ENCODE results near the gene SMCO4.

SMCO4 gene

GRCh38 chr11:93526641-93527583 is 16.3 kb downstream of the SMCO4 start:
- no peak for DNase-seq

GRCh38 chr11:93526346-93526633 is 16.9 kb downstream of the SMCO4 start:
- no peak for DNase-seq

GRCh38 chr11:93525601-93526345 is 17.4 kb downstream of the SMCO4 start:
- no peak for DNase-seq

- DNase-seq: no peak
Observed at GRCh38 chr11:93524858-93525257, 18.3 kb downstream of the SMCO4 start.

- DNase-seq: no peak
Observed at GRCh38 chr11:93524173-93524536, 19.0 kb downstream of the SMCO4 start.

- DNase-seq: no peak
Observed at GRCh38 chr11:93520726-93521509, 22.3 kb downstream of the SMCO4 start.

- no peak for DNase-seq
Observed at GRCh38 chr11:93519179-93519578, 24.0 kb downstream of the SMCO4 start.

- no peak for DNase-seq
Observed at GRCh38 chr11:93518081-93518480, 25.1 kb downstream of the SMCO4 start.

- no peak for DNase-seq
Observed at GRCh38 chr11:93517611-93518010, 25.6 kb downstream of the SMCO4 start.

GRCh38 chr11:93517041-93517440 is 26.1 kb downstream of the SMCO4 start:
- no peak for DNase-seq

- DNase-seq: no peak
Observed at GRCh38 chr11:93515441-93516025, 27.7 kb downstream of the SMCO4 start.

- DNase-seq: no peak
Observed at GRCh38 chr11:93514712-93515111, 28.5 kb downstream of the SMCO4 start.

GRCh38 chr11:93513772-93514171 is 29.4 kb downstream of the SMCO4 start:
- no peak for DNase-seq

- no peak for DNase-seq
Observed at GRCh38 chr11:93512949-93513667, 30.1 kb downstream of the SMCO4 start.

GRCh38 chr11:93512073-93512475 is 31.1 kb downstream of the SMCO4 start:
- no peak for DNase-seq

GRCh38 chr11:93510196-93510873 is 32.9 kb downstream of the SMCO4 start:
- no peak for DNase-seq

GRCh38 chr11:93507517-93507916 is 35.7 kb downstream of the SMCO4 start:
- no peak for DNase-seq

GRCh38 chr11:93505703-93506102 is 37.5 kb downstream of the SMCO4 start:
- DNase-seq: no peak

GRCh38 chr11:93504110-93505095 is 38.8 kb downstream of the SMCO4 start:
- DNase-seq: no peak

GRCh38 chr11:93501856-93502255 is 41.3 kb downstream of the SMCO4 start:
- no peak for DNase-seq

- no peak for DNase-seq
Observed at GRCh38 chr11:93500759-93501158, 42.4 kb downstream of the SMCO4 start.
